HG02943 (cell line): ENCODE measurements around the gene ZNF793.

Experiments used
- ATAC-seq: cut with Tn5 transposase; IDR thresholded peaks from one replicate; pipeline ENCODE4 v1.9.1; 2021; ENCODE audit warnings: mild to moderate bottlenecking, low read depth, moderate library complexity; ENCODE audit not compliant: unreplicated experiment

Gene ZNF793

DNA sequence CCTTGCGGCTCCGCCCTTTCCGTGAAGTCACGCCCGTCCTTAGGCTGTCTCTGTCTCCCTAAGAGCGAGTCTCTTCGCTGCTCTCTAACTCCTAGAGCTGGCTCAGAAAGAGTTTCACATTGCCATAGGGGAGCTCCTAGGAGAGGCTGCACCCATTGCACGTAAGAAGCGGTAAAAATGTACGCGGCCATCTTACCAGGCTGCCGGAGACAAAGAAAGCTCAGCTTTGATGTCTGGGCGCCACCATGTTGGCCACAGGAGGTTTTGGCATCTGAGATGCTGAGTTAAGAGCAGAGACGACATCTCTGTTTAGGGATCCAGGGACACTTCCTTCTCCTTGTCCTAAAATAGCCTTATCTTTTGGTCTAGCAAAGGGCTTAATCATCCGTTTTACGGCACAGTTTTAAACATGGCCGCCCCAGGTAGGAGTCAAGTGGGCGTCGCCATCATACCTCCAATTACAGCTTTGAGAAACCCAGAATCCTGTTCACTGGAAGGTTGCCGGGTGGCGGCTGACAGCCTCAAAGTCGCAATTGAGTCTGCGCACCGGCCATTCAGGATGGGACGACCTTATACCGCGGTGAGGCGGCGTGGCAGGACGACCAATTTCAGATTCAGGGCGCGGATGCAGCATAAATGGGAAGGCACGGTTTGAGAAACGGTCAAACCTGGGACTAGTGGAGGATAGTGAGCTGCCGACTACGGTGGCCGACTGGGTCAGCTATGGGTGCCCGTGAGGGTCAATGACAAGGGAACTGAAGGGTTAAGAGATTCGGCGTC is at the start of gene ZNF793:
ZNF793 (plus strand) TSS at position 553 of the 780 bp plus-strand sequence. CDS start 16,501 bp downstream, outside the sequence.
- ATAC-seq: no peak

DNA sequence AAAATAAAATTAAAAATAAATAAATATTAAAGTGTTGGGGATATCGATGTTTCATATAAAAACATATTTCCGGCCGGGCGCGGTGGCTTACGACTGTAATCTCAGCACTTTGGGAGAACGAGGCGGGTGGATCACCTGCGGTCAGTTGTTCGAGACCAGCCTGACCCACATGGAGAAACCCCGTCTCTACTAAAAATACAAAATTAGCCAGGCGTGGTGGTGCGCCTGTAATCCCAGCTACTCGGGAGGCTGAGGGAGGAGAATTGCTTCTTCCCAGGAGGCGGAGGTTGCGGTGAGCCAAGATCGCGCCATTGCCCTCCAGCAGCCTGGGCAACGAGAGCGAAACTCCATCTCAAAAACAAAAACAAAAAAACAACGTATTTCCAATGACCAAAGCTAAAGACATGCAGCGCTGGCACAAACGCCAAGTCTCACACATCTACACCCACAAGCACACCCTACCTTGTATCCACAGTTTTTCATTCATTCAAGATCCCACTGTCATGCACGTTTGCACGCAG is 40.4 kb upstream of the ZNF793 start:
- ATAC-seq: no peak

DNA sequence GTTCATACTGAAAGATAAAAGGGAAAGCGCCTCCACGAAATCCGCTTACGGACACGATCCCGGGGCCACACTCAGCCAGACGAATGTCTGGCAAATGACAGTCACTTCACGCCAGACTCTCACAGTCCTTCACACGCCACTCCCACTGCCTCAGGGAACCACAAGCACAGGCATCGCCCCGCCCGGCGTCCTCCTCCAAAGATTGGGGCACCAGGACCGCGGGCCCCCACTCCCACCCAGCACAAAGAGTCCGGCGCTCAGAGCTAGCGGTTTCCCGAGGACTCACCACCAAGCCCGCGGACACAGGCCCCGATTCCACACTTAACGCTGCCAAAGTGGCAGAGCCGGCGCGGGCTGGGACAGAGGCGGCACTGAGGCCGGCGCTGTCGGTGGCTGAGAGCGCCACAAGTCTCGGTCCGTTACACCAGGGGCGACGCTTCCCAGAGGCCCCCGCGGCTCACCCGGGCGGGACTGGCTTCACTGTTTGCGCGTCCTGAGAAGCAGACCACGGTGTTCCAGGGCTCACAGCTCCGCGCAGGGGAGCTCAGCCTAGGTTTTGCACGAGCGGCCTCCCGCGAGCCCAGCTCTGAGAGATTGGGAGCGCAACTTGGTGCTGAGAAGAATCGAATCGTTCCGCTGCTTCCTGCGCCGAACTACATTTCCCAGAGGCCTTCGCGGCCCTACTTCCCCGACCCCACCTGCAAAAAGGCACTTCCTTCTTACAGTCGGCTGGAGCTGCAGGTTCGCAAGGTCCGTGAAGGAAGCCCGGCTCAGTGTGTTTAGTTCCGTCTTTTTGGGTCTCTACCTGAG is 39.7 kb upstream of the ZNF793 start, which contains the start of gene ZNF569:
ZNF569 (minus strand) TSS at position 647 of the 810 bp plus-strand sequence. CDS start 22,523 bp downstream, outside the sequence.
- peak; percentile 57 for ATAC-seq

DNA sequence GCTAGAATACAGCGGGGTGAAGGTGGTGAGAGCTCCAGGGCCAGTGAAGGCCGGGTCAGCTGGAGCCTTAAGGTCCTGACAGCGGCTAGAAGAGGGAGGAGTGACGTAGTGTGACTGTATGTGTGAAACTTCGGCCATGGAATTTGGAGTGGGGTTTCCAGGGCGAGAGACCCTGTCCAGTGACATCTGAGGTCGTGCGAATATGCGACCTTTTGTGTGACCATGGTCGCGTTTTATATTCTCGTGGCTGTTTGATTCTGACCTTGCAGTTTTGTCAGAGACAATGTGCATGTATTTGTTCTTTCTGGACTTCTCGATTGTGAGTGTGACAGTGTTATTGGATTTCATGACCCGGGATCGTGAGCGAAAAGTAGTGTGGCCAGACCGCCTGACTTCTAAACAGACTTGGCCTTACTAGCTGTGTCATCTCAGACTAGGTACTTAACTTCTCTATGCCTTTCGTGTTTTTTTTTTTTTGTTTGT is 39.1 kb upstream of the ZNF793 start:
- no peak for ATAC-seq

DNA sequence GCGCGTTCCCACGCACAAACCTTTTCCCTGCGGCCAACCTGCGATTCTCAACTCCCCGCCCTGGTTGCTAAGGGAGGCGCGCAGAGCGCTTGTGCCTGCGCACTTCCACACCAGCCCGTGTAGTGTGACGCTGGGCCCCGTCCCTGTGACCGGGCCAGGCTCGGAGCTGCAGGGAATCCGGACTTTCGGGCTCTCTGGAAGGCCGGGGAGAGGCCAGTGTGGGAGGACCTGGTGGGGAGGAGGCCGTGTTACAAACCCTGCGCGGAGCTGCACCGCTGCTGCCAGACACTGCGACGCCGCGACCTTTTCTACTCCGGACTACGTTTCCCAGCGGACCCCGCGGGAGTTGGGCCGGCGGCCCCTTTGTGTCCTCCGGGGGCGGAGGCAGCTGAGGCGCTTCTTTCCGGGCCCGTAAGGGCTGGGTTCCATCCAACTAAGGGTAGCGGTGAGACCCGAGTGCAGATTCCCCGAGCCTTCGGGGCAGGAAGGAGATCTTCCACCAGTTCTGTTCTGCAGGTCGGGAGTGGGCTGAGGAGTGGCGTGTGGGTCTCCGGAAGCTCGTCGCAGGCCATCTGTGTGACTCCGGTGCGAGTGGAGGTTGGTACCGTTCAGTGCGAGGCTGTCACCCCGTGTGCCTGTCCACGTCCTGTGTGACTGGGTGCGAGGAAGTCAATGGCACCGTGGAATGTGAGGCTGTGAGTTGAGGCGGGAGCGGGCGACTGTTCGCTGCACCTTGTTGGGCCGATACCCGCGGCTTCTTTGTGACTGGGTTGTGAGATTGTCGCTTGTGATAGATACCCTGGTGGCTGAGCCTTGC is 37.6 kb upstream of the ZNF793 start, which contains the start of gene ZNF570:
ZNF570 (plus strand) TSS at position 396 of the 817 bp plus-strand sequence. CDS start 999 bp downstream, outside the sequence.
- ATAC-seq: peak; percentile 46

DNA sequence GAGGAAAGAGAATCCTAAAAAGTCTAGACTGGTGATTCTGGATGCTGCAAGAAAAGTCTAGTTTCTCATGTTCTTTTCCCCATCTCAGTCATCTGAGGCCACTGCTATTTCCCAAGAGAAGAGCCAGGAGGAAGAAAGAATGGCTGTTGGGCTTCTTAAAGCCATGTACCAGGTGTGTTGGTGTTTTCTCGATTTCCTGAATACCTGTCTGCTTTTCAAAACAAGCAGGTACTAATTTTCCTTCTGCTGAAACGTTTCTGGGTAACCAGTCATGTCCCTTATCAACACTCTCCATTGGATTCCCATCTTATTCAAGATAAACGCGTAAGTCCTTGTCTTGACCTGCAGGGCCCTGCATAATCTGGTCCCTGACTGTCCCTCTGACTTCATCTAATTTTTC is 36.5 kb upstream of the ZNF793 start:
- no peak for ATAC-seq

DNA sequence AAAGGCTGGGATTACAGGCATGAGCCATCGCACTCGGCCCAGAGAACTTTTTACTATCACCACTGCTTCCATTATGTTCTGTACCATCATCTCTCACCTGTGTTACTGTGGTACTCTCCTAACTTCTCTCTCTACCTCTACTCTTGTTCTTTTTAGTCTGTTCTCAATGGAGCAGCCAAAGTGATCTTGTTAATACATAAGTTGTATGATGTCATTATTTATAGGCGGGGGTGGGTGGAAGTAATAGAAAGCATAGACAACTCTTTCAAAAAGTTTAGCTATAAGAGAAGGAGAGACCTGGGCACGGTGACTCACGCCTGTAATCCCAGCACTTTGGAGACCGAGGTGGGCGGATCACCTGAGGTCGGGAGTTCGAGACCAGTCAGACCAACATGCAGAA is 34.6 kb upstream of the ZNF793 start:
- no peak for ATAC-seq

DNA sequence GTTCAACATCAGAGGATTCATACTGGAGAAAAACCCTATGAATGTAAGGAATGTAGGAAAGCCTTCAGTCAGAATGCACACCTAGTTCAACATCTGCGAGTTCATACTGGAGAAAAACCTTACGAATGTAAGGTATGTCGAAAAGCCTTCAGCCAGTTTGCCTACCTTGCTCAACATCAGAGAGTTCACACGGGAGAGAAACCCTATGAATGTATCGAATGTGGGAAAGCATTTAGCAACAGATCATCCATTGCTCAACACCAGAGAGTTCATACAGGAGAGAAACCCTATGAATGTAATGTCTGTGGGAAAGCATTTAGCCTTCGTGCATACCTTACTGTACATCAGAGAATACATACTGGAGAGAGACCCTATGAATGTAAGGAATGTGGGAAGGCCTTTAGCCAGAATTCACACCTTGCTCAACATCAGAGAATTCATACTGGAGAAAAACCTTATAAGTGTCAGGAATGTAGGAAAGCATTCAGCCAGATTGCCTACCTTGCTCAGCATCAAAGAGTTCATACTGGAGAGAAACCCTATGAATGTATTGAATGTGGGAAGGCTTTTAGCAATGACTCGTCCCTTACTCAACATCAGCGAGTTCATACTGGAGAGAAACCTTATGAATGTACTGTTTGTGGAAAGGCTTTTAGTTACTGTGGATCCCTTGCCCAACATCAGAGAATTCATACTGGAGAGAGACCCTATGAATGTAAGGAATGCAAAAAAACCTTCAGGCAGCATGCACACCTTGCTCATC is 22.2 kb upstream of the ZNF793 start:
- ATAC-seq: no peak

DNA sequence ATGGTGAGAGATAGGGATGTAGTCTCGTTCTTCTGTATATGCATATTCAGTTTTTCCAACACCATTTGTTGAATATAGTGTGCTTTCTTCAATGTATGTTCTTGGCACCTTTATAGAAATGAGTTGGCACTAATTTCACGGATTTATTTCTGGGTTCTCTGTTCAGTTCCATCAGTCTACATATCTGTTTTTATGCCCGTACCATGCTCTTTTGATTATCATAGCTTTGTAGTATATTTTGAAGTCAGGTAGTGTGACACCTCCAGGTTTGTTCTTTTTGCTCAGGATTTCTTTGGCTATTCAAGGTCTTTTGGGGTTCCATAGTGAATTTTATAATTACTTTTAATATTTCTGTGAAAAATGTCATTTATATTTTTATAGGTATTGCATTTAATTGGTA is 14.5 kb upstream of the ZNF793 start:
- ATAC-seq: no peak

DNA sequence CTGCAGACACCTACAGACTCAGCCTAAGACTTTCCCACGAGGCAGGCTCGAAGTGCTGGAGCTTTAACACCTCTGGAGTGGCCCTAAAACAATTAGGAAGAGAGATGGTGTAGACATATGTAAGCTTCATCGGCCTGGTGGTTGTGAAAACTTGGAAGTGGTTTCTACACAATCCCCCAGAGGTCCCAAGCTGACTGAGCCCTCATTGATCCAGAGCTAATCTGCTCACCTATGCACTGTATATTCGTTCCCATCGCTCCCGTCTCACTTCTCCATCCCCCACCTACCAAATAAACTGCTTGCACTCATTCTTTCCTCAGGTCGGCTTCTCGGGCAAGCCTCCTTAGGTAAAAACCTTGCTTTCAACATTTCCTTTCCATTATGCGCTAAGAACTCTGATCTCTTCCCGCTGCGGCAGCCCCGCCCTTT is 767 bp upstream of the ZNF793 start:
- no peak for ATAC-seq

DNA sequence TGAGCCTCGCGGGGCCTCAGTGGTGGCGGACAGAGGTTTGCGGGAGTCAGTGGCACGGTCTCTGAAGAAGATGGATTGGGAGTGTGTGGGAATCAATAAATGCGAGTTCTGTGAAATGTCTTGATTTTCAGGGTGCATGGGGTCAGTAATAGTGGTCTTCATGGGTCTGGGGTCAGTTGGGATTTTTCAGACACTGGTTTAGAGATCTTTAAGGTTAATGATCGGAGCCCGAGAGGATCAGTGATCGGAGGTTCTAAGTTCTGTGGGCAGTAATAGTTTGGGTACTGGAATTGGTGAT is 377 bp downstream of the ZNF793 start:
- ATAC-seq: no peak

DNA sequence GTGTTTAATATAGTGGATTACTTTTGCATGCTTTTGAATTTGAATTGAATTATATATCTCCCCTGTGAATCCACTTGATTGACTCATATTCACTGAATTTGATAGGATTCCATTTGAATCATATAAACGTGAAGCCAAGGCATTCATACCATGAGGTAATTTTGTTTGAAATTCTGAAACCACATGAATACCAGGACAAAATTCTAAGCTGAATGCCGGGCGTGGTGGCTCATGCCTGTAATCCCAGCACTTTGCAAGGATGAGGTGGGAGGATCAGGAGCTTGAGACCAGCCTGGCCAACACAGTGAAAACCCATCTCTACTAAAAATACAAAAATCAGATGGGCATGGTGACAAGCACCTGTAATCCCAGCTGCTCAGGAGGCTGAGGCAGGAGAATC is 4.4 kb downstream of the ZNF793 start:
- ATAC-seq: no peak

DNA sequence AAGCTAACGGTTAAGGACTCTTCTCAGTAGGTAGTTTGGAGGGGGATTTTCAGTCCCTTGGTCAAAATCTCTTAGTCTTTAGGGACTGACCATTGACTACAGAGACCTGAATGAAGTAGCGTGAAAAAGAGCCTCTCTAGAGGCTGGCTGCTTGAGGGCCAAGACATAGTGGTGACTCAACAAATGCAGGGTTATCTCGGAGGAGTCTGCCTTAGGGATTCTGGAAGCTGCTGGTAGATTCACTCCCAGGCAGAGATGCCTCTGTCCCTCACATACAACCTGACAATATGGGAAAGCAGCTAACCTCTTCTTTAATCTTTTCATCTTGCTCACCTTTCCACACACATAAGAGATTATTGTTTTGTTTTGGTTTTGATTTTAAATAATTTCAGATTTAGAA is 5.1 kb downstream of the ZNF793 start:
- ATAC-seq: no peak

DNA sequence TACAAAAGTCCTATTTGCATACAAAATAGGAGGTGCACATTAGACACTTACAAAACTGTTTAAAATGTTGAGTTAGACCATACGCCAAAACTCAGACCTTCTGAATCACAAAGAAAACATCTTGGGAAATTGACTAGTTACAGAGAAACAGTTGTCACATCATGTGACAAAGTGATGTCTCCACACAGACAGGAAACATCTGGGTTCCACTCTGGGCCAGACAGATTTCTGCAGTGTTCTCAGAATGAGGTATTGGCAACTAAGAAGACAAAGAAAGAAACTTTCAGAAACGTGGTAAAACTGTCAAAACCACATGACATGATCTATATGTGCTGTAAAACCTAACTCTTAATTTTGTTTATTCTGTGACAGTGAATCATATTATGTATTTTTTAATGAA is 6.7 kb downstream of the ZNF793 start:
- no peak for ATAC-seq

DNA sequence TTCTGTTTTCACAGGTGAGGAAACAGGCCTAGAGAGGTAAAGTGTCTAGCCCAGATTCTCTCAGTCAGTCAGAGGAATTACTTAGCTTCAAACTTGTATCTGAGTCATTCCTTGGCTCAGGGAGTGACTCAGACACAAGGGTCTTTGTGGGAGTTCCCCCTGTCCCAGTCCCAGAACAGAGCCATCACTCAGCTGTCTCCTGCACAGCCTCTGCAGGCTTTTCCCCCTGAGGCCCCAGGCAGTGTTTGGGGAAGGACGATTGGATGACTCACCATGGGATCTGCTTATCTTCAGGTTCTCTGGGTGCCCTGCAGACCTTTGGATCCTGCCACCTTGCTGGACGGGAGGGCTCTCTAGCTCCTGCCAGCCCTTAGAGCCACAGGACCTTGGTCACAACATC is 13.2 kb downstream of the ZNF793 start:
- ATAC-seq: no peak

DNA sequence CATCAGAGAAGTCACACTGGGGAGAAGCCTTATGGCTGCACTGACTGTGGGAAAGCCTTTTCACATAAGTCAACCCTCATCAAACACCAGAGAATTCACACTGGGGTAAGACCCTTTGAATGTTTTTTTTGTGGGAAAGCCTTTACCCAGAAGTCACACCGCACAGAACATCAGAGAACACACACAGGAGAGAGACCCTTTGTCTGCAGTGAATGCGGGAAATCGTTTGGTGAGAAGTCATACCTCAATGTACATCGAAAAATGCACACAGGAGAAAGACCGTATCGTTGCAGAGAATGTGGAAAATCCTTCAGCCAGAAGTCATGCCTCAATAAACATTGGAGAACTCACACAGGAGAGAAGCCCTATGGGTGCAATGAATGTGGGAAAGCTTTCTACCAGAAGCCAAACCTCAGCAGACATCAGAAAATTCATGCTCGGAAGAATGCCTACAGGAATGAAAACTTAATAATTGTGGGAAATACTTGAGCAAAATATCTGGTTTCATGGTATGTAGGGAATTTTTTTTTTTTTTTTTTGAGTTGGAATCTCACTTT is 30.7 kb downstream of the ZNF793 start:
- no peak for ATAC-seq

DNA sequence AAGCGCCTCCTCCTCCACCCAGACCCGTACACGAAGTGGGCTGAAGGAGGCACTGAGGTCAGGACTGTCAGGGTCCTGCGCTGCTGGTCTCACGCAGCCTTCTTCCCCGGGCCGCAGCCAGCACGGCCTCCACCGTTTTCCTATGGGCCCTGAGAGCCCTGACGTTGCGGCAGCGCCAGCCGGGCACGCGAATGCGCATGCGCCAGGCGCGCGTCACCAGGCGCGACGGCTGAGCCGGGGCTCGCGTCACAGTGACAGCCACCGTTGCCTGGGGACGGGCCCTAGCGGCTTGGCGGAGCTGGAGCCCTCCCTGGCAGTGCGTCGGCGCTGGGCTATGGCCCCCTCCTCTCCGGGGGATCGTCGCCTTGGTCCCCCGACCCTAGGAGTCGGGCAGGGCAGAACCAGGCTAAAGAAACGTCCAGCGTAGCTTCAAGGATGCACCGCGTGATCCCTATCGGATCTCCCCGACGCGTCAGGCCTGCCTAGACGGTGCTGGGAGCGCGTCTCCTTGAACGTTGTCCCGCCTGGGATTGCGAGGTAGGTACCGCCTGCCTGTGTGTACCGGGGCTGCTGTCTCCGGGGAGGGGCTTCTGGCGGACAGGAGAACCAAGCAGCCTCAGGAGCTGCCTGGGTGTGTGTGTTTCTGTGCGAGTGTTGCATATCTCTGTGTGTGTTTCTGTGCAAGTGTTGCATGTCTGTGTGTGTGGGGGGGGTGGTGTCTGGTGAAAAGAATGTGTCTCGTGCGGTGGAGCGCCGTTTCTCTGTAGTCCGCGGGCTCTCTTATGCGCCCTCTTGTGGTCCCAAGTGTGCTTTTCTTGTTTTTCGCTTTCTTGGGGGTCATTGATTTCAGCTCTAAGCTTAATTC is 44.6 kb downstream of the ZNF793 start:
- no peak for ATAC-seq

DNA sequence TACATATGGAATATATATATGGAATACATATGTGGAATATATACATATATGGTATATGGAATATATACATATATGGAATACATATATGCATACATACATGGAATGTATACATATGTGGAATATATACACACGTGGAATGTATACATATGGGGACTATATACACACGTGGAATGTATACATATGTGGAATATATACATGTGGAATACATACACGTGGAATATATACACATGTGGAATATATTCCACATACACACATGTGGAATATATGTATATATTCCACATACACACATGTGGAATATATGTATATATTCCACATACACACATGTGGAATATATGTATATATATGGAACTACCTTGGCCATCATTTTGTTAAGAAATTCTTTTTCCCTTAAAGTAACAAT is 56.8 kb downstream of the ZNF793 start:
- ATAC-seq: no peak
